Peyer's patch (tissue), 4 donors: ENCODE data around the gene SPAG6.

Source experiments
- POLR2A ChIP-seq, 2 donors: fragments of 450-650 bp; IDR thresholded peaks; one replicate each; pipeline ENCODE4 v1.5.1; 2017; ENCODE audit warnings: antibody characterized with exemption in 2 of 2, mild to moderate bottlenecking in 2 of 2, moderate library complexity in 2 of 2
- TF ChIP-seq, protein P1 (sequence below), 6 experiments: fragments of 450-650 bp in 4 of 6; fragments of 200-600 bp in 2 of 6; sonication (generic) in 1 of 6; IDR thresholded peaks; one replicate each; pipeline ENCODE4 v1.5.1; 2017 to 2019; ENCODE audit warnings: antibody characterized with exemption in 6 of 6, mild to moderate bottlenecking in 3 of 6, moderate library complexity in 1 of 6

GRCh38 chr10:22443175-22443901 is 98.0 kb downstream of the SPAG6 start:
- TF ChIP-seq POLR2A (IDR thresholded peaks at IDR 0.05) = no peak
- TF ChIP-seq, protein P1, sequence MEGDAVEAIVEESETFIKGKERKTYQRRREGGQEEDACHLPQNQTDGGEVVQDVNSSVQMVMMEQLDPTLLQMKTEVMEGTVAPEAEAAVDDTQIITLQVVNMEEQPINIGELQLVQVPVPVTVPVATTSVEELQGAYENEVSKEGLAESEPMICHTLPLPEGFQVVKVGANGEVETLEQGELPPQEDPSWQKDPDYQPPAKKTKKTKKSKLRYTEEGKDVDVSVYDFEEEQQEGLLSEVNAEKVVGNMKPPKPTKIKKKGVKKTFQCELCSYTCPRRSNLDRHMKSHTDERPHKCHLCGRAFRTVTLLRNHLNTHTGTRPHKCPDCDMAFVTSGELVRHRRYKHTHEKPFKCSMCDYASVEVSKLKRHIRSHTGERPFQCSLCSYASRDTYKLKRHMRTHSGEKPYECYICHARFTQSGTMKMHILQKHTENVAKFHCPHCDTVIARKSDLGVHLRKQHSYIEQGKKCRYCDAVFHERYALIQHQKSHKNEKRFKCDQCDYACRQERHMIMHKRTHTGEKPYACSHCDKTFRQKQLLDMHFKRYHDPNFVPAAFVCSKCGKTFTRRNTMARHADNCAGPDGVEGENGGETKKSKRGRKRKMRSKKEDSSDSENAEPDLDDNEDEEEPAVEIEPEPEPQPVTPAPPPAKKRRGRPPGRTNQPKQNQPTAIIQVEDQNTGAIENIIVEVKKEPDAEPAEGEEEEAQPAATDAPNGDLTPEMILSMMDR (IDR thresholded peaks at IDR 0.05) = no peak
